ENCODE measurements around the gene DNAJC21. TPM values are rescaled to one million over a fixed set of nuclear protein-coding genes. Genes with fewer than 3 reads are reported as not detected.

Gene DNAJC21
- total and polyA plus RNA-seq, 9 of the 15 experiments (the other 6 are each of a cell fraction or from before 2014, with no cell fraction given), result 26.6 to 105 (median 70.7) TPM

GRCh38 chr5:34923694-34924461 lies 5.5 kb upstream of the DNAJC21 start (continued):
- peak; percentile 37; the same call in 1 of the 2 replicates for TF ChIP-seq REST (IDR thresholded peaks at IDR 0.05; ENCODE audit: borderline replicate concordance)
- no peak for TF ChIP-seq REST (CRISPR knock-in tag; IDR thresholded peaks at IDR 0.05; ENCODE audit: low read depth)
- no peak for TF ChIP-seq ATF1 (CRISPR knock-in tag; IDR thresholded peaks at IDR 0.05)
- TF ChIP-seq ATF1 (tag; IDR thresholded peaks at IDR 0.05), result peak; percentile 74
- peak; percentile 66 for TF ChIP-seq ZEB2 (IDR thresholded peaks at IDR 0.05)
- TF ChIP-seq NFIC (IDR thresholded peaks at IDR 0.05), result peak; percentile 55
- TF ChIP-seq BHLHE40 (IDR thresholded peaks at IDR 0.05; ENCODE audit: low read length), result peak; percentile 79
- TF ChIP-seq TCF15 (CRISPR knock-in tag; IDR thresholded peaks at IDR 0.05), result no peak
- peak; percentile 34; the same call in 1 of the 2 replicates for TF ChIP-seq MTA2 (IDR thresholded peaks at IDR 0.05; ENCODE audit: low read depth)
- TF ChIP-seq GATAD2B (IDR thresholded peaks at IDR 0.05; ENCODE audit: borderline replicate concordance), result peak; percentile 48; the same call in 1 of the 2 replicates
